ENCODE measurements around the gene PILRA. TPM values are rescaled to one million over a fixed set of nuclear protein-coding genes. Genes with fewer than 3 reads are reported as not detected.
"Not testable (repeated sequence)": the region's sequence is repeated elsewhere in the genome, so short reads cannot be mapped to it uniquely, and the experiment has no call there.

The PILRA gene
- polyA plus RNA-seq, 1 of the 3 experiments (the other 2 are of a cell fraction) = 0.89 TPM

- 98% methylated on average over 6 of the region's 6 CpGs for WGBS (ENCODE audit: low lambda C conversion rate)
- POLR2A ChIA-PET = no interaction called here
- no peak for DNase-seq
- H3K36me3 ChIP-seq (replicated peaks in 1 of 2; ENCODE audit: control insufficient read depth in 1 of 2, insufficient read depth in 2 of 2, low read length in 1 of 2) = peaks cover 50 to 65% of the 10 kb centered on the region in 2 experiments
- H3K9me3 ChIP-seq = no peaks in the 10 kb centered on the region
- no peak overlapping the region for H2AFZ ChIP-seq (ENCODE audit: low read depth)
- TF ChIP-seq MAX (IDR thresholded peaks at IDR 0.05; ENCODE audit: low read depth) (no peak), SIN3A (IDR thresholded peaks at IDR 0.05; ENCODE audit: borderline replicate concordance, low read depth, low read length) (no peak), CHD2 (IDR thresholded peaks at IDR 0.05; ENCODE audit: low read length, partially characterized antibody) (no peak), GABPA (IDR thresholded peaks at IDR 0.05; ENCODE audit: low read depth) (no peak), FOXM1 (IDR thresholded peaks at IDR 0.05; ENCODE audit: low read depth) (no peak), ZBTB33 (IDR thresholded peaks at IDR 0.05; ENCODE audit: borderline replicate concordance, low read depth) (no peak), JUND (IDR thresholded peaks at IDR 0.05) (no peak), PBX3 (IDR thresholded peaks at IDR 0.05) (no peak), NRF1 (IDR thresholded peaks at IDR 0.05; ENCODE audit: low read depth, low read length) (no peak), FOXJ3 (CRISPR knock-in tag; IDR thresholded peaks at IDR 0.05) (no peak), GATA2 (CRISPR knock-in tag; IDR thresholded peaks at IDR 0.05) (no peak), ELF1 (IDR thresholded peaks at IDR 0.05) (no peak), POLR2AphosphoS5 (IDR thresholded peaks at IDR 0.05; ENCODE audit: low read depth, low read length) (no peak), FOSL2 (IDR thresholded peaks at IDR 0.05; ENCODE audit: borderline replicate concordance, low read depth) (no peak), TEAD4 (IDR thresholded peaks at IDR 0.05; ENCODE audit: borderline replicate concordance, insufficient read depth) (no peak)
- H3K9me2 ChIP-seq = no peaks in the 10 kb centered on the region
- CTCF ChIA-PET = interaction anchor here (0.8 to 1.5 kb wide), 4 partner anchors 65 to 168 kb away, joined by 3 to 8 read pairs (median 4); no protein-coding TSS in a partner anchor
- no peak overlapping the region for H3K4me2 ChIP-seq
- H3F3A ChIP-seq (replicated peaks; ENCODE audit: insufficient read depth) = peaks cover 23% of the 10 kb centered on the region
- H3K79me2 ChIP-seq (ENCODE audit: insufficient read depth) = peaks cover 89% of the 10 kb centered on the region
- peaks cover 30% of the 10 kb centered on the region for H4K20me1 ChIP-seq (ENCODE audit: insufficient read depth)
- H3K4me3 ChIP-seq (ENCODE audit: low read depth in 2 of 2, low read length in 1 of 2) = no peak overlapping the region
- H3K4me1 ChIP-seq (ENCODE audit: control insufficient read depth in 1 of 2, insufficient read depth in 2 of 2, low read depth in 1 of 2, low read length in 1 of 2) = peaks cover 0 to 7% of the 10 kb centered on the region in 2 experiments; a peak in 2 of 4 replicates
- H3K27me3 ChIP-seq (ENCODE audit: insufficient read depth) = no peaks in the 10 kb centered on the region
- no peak overlapping the region for H3K27ac ChIP-seq (ENCODE audit: low read depth in 2 of 2, low read length in 1 of 2)
- H3K9ac ChIP-seq = no peak overlapping the region
These were observed 30.5 kb upstream of the PILRA start for GRCh38 chr7:100342765-100343164.

- DNase-seq; H2AFZ ChIP-seq (ENCODE audit: low read depth); H3K27me3 ChIP-seq (ENCODE audit: insufficient read depth); H3K4me1 ChIP-seq (ENCODE audit: control insufficient read depth in 1 of 2, insufficient read depth in 2 of 2, low read depth in 1 of 2, low read length in 1 of 2); H3K9me3 ChIP-seq; POLR2A ChIA-PET; H3K4me3 ChIP-seq (ENCODE audit: low read depth in 2 of 2, low read length in 1 of 2); H3K4me2 ChIP-seq; H3K9me2 ChIP-seq; H3K9ac ChIP-seq: not testable (repeated sequence)
- Histone ChIP-seq H3K27ac (ENCODE audit: low read depth in 2 of 2, low read length in 1 of 2) (peak overlapping the region in 1 of 2 experiments; percentile 66; a peak in 1 of 4 replicates), H4K20me1 (ENCODE audit: insufficient read depth) (peaks cover 27% of the 10 kb centered on the region), H3K79me2 (ENCODE audit: insufficient read depth) (peaks cover 78% of the 10 kb centered on the region), H3K36me3 (replicated peaks in 1 of 2; ENCODE audit: control insufficient read depth in 1 of 2, insufficient read depth in 2 of 2, low read length in 1 of 2) (peaks cover 53 to 68% of the 10 kb centered on the region in 2 experiments), H3F3A (replicated peaks; ENCODE audit: insufficient read depth) (peaks cover 20% of the 10 kb centered on the region)
- WGBS (ENCODE audit: low lambda C conversion rate) = 64% methylated on average over 3 of the region's 4 CpGs
- CTCF ChIA-PET = interaction anchor here (0.7 to 4.0 kb wide), 10 partner anchors 12 to 212 kb away, joined by 3 to 32 read pairs (median 4); no protein-coding TSS in a partner anchor
These were observed 29.1 kb upstream of the PILRA start for GRCh38 chr7:100344124-100344559.

All from SK-N-SH (cell line).